ENCODE data around the gene PLCG1. TPM values are rescaled to one million over a fixed set of nuclear protein-coding genes. Genes with fewer than 3 reads are reported as not detected.

PLCG1 gene
- total and polyA plus RNA-seq, 2 of the 8 experiments (the other 6 are each of a cell fraction or from before 2014, with no cell fraction given) = 103 to 154 TPM

DNA sequence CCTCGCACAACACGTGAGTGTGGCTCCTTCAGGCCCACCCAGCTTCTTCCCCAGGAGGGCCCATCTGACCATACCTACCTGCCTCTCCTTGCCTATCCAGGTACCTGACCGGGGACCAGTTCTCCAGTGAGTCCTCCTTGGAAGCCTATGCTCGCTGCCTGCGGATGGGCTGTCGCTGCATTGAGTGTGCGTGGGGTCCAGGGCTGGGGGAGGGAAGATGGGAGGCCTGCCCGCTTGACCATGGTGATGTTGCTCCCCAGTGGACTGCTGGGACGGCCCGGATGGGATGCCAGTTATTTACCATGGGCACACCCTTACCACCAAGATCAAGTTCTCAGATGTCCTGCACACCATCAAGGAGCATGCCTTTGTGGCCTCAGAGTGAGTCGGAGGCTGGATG is 26.5 kb downstream of the PLCG1 start:
- H3K79me1 ChIP-seq (ENCODE audit: low read depth, low read length) = peaks cover 11% of the 10 kb centered on the region
- H3K79me2 ChIP-seq (ENCODE audit: control insufficient read depth in 1 of 2, insufficient read depth in 2 of 2, low read length in 2 of 2) = peaks cover 0 to 15% of the 10 kb centered on the region in 2 experiments; a peak in 2 of 4 replicates
- H4K91ac ChIP-seq (replicated peaks; ENCODE audit: insufficient read length, low read length) = no peak overlapping the region
- no peak overlapping the region for H2AK5ac ChIP-seq (ENCODE audit: low read depth, low read length)
- H3K23me2 ChIP-seq (ENCODE audit: low read depth, low read length) = no peaks in the 10 kb centered on the region
- ChIA-PET CTCF (ENCODE audit: partially characterized antibody) (interaction anchor here (0.9 to 1.6 kb wide), 2 partner anchors 29 to 176 kb away, joined by 4 to 5 read pairs; no protein-coding TSS in a partner anchor), POLR2A (ENCODE audit: partially characterized antibody) (interaction anchor here (1.7 kb wide), 1 partner anchor 26 kb away, joined by 5 read pairs; the partner anchor contains the start of gene PLCG1)
- no peak overlapping the region for H2AFZ ChIP-seq (ENCODE audit: low read length)
- H3K4ac ChIP-seq (replicated peaks; ENCODE audit: insufficient read length, low read depth, low read length) = no peak overlapping the region
- H3K14ac ChIP-seq (ENCODE audit: insufficient read length) = no peak overlapping the region
- DNase-seq (ENCODE audit: low read depth in 1 of 2, low spot score in 2 of 2) (no peak), FAIRE-seq (no peak)
- no peak overlapping the region for H3K18ac ChIP-seq (ENCODE audit: extremely low read depth, low read length)
- H3K4me1 ChIP-seq (replicated peaks in 1 of 4; ENCODE audit: control insufficient read depth in 3 of 4, insufficient read depth in 4 of 4, low read length in 3 of 4) = peaks cover 0 to 2% (median under 1%) of the 10 kb centered on the region in 4 experiments; a peak in 3 of 7 replicates
- H2BK5ac ChIP-seq (ENCODE audit: low read depth, low read length) = no peak overlapping the region
- H3K4me2 ChIP-seq (ENCODE audit: insufficient read depth in 1 of 2, low read depth in 2 of 2, low read length in 2 of 2) = no peak overlapping the region
- H3K36me3 ChIP-seq (ENCODE audit: control insufficient read depth in 2 of 4, insufficient read depth in 4 of 4, low read length in 3 of 4) = peaks cover 53 to 77% (median 70%) of the 10 kb centered on the region in 4 experiments
- H2BK120ac ChIP-seq (replicated peaks; ENCODE audit: low read depth, low read length) = no peak overlapping the region
- no peak overlapping the region for H2BK12ac ChIP-seq (ENCODE audit: low read depth, low read length)
- TF ChIP-seq HDAC2 (IDR thresholded peaks at IDR 0.05; ENCODE audit: borderline replicate concordance in 1 of 2, low read depth in 2 of 2, low read length in 2 of 2) (no peak), GTF2F1 (IDR thresholded peaks at IDR 0.05; ENCODE audit: borderline replicate concordance, low read depth, low read length) (no peak), HDAC6 (IDR thresholded peaks at IDR 0.05; ENCODE audit: low read depth, low read length) (no peak), POU5F1 (IDR thresholded peaks at IDR 0.05; ENCODE audit: low read depth, low read length) (no peak), RBBP5 (IDR thresholded peaks at IDR 0.05; ENCODE audit: borderline replicate concordance, low read depth, low read length) (no peak), ASH2L (IDR thresholded peaks at IDR 0.05; ENCODE audit: low read length) (no peak), POLR2A (IDR thresholded peaks at IDR 0.05; ENCODE audit: control extremely low read depth in 1 of 2, low read depth in 2 of 2, low read length in 2 of 2) (no peak), NANOG (IDR thresholded peaks at IDR 0.05; ENCODE audit: insufficient read depth, low read depth, low read length, poor library complexity, severe bottlenecking) (no peak)
- TF ChIP-seq, protein P1, sequence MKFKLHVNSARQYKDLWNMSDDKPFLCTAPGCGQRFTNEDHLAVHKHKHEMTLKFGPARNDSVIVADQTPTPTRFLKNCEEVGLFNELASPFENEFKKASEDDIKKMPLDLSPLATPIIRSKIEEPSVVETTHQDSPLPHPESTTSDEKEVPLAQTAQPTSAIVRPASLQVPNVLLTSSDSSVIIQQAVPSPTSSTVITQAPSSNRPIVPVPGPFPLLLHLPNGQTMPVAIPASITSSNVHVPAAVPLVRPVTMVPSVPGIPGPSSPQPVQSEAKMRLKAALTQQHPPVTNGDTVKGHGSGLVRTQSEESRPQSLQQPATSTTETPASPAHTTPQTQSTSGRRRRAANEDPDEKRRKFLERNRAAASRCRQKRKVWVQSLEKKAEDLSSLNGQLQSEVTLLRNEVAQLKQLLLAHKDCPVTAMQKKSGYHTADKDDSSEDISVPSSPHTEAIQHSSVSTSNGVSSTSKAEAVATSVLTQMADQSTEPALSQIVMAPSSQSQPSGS (IDR thresholded peaks at IDR 0.05; ENCODE audit: low read length) = no peak
- TF ChIP-seq, protein P2, sequence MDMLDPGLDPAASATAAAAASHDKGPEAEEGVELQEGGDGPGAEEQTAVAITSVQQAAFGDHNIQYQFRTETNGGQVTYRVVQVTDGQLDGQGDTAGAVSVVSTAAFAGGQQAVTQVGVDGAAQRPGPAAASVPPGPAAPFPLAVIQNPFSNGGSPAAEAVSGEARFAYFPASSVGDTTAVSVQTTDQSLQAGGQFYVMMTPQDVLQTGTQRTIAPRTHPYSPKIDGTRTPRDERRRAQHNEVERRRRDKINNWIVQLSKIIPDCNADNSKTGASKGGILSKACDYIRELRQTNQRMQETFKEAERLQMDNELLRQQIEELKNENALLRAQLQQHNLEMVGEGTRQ (IDR thresholded peaks at IDR 0.05; ENCODE audit: low read length) = no peak
- H4K20me1 ChIP-seq (replicated peaks in 1 of 2; ENCODE audit: control insufficient read depth in 1 of 2, insufficient read depth in 2 of 2, low read length in 2 of 2) = peaks cover 0 to 28% of the 10 kb centered on the region in 2 experiments
- H3K27ac ChIP-seq (ENCODE audit: low read depth, low read length) = no peak overlapping the region
- H2BK15ac ChIP-seq (ENCODE audit: low read length) = no peak overlapping the region
- no peak overlapping the region for H4K5ac ChIP-seq (ENCODE audit: insufficient read length, low read depth, low read length)
- H3K27me3 ChIP-seq (replicated peaks in 1 of 4; ENCODE audit: control insufficient read depth in 3 of 4, extremely low read depth in 1 of 4, insufficient read depth in 3 of 4, low read length in 3 of 4) = no peaks in the 10 kb centered on the region
- H3K9ac ChIP-seq (replicated peaks in 1 of 4; ENCODE audit: extremely low read depth in 1 of 4, low read depth in 3 of 4, low read length in 3 of 4) = no peak overlapping the region
- H3K9me3 ChIP-seq (ENCODE audit: insufficient read depth in 2 of 2, low read depth in 1 of 2, low read length in 1 of 2) = no peaks in the 10 kb centered on the region
- H4K8ac ChIP-seq (ENCODE audit: extremely low read depth, insufficient read depth, low read length) = no peak overlapping the region
- H3K4me3 ChIP-seq (ENCODE audit: extremely low read depth in 1 of 4, insufficient read depth in 2 of 4, low read depth in 3 of 4, low read length in 4 of 4) = no peak overlapping the region
- H2BK20ac ChIP-seq (ENCODE audit: low read length) = no peak overlapping the region
- WGBS, 2 experiments (ENCODE audit: extremely low coverage in 1 of 2, insufficient coverage in 1 of 2, insufficient read length in 1 of 2, insufficient replicate concordance in 2 of 2, low coverage in 1 of 2, low lambda C conversion rate in 2 of 2, missing lambda C conversion rate in 1 of 2) = 92% methylated on average over 11 of the region's 11 CpGs; no CpG with 5 or more reads in 1 of the 2 experiments
- H3K23ac ChIP-seq (ENCODE audit: insufficient read length) = no peak overlapping the region
- no peak overlapping the region for H3K56ac ChIP-seq (replicated peaks; ENCODE audit: insufficient read length, low read depth, low read length)
